Measurements from ENCODE around the gene UCHL3. TPM values are rescaled to one million over a fixed set of nuclear protein-coding genes. Genes with fewer than 3 reads are reported as not detected.

Gene UCHL3
- total and polyA plus RNA-seq, 3 donors from 2014 or later, result 31.1 to 100 (median 49.1) TPM

DNA sequence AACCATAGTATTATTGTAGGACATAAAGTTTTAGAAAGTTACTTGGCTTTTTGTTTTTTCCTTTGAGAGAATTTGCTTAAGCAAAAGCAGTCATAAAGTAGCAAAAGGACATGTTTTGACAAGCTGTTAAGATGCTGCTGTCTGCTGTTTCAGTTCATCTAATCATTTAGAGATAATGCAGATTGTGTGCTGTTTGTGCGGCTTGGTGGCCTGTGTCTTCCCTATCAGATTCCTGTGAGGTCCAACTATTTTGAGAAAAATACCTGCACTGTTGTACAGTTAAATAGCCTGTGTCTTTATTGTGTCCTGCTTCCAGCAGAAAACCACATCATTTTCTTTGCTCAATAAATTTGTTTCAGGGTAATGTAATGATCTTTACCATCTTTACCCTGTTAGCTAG, 20.0 kb downstream of the UCHL3 start:
- DNase-seq, result no peak
- intact Hi-C loops (cut with DNase I; ENCODE audit: low total_unique reads), result no loop called here
- no peak for TF ChIP-seq CTCF (IDR thresholded peaks at IDR 0.05)
- TF ChIP-seq POLR2A (IDR thresholded peaks at IDR 0.05), result no peak
- Histone ChIP-seq H3K4me1 (no peaks in the 10 kb centered on the region), H3K4me3 (no peak overlapping the region), H3K36me3 (ENCODE audit: low read depth, missing control alignments) (no peaks in the 10 kb centered on the region), H3K9me3 (no peaks in the 10 kb centered on the region), H3K27ac (no peak overlapping the region), H3K27me3 (no peaks in the 10 kb centered on the region)
- 67 to 85% methylated on average over 1 of the region's 1 CpG for WGBS, 2 donors

DNA sequence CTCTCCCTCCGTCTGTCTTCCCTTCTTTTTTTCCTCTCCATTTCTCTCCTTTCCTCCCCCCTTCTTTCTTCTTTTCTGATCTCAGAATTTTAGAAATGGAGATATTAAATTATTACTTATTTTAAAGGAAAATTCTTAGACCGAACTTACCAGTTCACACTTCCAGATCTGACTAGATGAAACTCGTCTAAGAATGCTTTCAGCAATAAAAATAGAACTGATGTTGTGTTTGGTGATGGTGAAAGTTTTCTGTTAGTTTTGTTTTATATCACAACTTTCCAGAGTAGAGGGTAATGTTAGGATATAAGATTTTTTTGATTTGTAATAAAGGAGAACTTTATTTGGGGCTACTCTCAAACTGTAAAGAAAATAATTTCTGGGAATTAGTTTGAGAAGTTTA, 29.9 kb downstream of the UCHL3 start:
- WGBS, 2 donors, result 82 to 86% methylated on average over 3 of the region's 3 CpGs
- no peak for DNase-seq
- TF ChIP-seq POLR2A (IDR thresholded peaks at IDR 0.05) (no peak), CTCF (IDR thresholded peaks at IDR 0.05) (no peak)
- no peaks in the 10 kb centered on the region for H3K36me3 ChIP-seq (ENCODE audit: low read depth, missing control alignments)
- no peak overlapping the region for H3K27ac ChIP-seq
- H3K27me3 ChIP-seq, result no peaks in the 10 kb centered on the region
- no peak overlapping the region for H3K4me3 ChIP-seq
- no peaks in the 10 kb centered on the region for H3K9me3 ChIP-seq
- H3K4me1 ChIP-seq, result no peaks in the 10 kb centered on the region
- intact Hi-C loops (cut with DNase I; ENCODE audit: low total_unique reads), result no loop called here

- no peaks in the 10 kb centered on the region for H3K4me1 ChIP-seq
- TF ChIP-seq CTCF (IDR thresholded peaks at IDR 0.05), result no peak
- no peak for TF ChIP-seq POLR2A (IDR thresholded peaks at IDR 0.05)
Measured at GRCh38 chr13:75581874-75582640, 32.5 kb downstream of the UCHL3 start.

GRCh38 chr13:75583091-75583490, 33.5 kb downstream of the UCHL3 start:
- intact Hi-C loops (cut with DNase I; ENCODE audit: low total_unique reads), result no loop called here
- H3K36me3 ChIP-seq (ENCODE audit: low read depth, missing control alignments), result no peaks in the 10 kb centered on the region
- H3K4me1 ChIP-seq, result no peaks in the 10 kb centered on the region
- TF ChIP-seq CTCF (IDR thresholded peaks at IDR 0.05) (no peak), POLR2A (IDR thresholded peaks at IDR 0.05) (no peak)
- no peaks in the 10 kb centered on the region for H3K27me3 ChIP-seq
- H3K9me3 ChIP-seq, result no peaks in the 10 kb centered on the region
- DNase-seq, result no peak
- H3K27ac ChIP-seq, result no peak overlapping the region
- no peak overlapping the region for H3K4me3 ChIP-seq

More at GRCh38 chr13:75581874-75582640, 32.5 kb downstream of the UCHL3 start:
- Histone ChIP-seq H3K36me3 (ENCODE audit: low read depth, missing control alignments) (no peaks in the 10 kb centered on the region), H3K9me3 (no peaks in the 10 kb centered on the region), H3K27me3 (no peaks in the 10 kb centered on the region), H3K27ac (no peak overlapping the region), H3K4me3 (no peak overlapping the region)
- DNase-seq, result no peak
- 89 to 90% methylated on average over 2 of the region's 2 CpGs for WGBS, 2 donors
- intact Hi-C loops (cut with DNase I; ENCODE audit: low total_unique reads), result no loop called here

- Histone ChIP-seq H3K4me3 (no peak overlapping the region), H3K9me3 (no peaks in the 10 kb centered on the region), H3K27me3 (no peaks in the 10 kb centered on the region), H3K4me1 (no peaks in the 10 kb centered on the region), H3K27ac (no peak overlapping the region), H3K36me3 (ENCODE audit: low read depth, missing control alignments) (no peaks in the 10 kb centered on the region)
- no peak for DNase-seq
- TF ChIP-seq POLR2A (IDR thresholded peaks at IDR 0.05) (no peak), CTCF (IDR thresholded peaks at IDR 0.05) (no peak)
- intact Hi-C loops (cut with DNase I; ENCODE audit: low total_unique reads), result no loop called here
Measured at GRCh38 chr13:75585153-75585552, 35.6 kb downstream of the UCHL3 start.

Data from testis (tissue), 3 donors.